K562 (cell line): ENCODE measurements around the gene LINS1. TPM values are rescaled to one million over a fixed set of nuclear protein-coding genes. Genes with fewer than 3 reads are reported as not detected.

Experiments used
- ATAC-seq: fragments of 200-7000 bp; cut with Tn5 transposase; 3 replicates; pipeline ENCODE4 v1.9.1; 2020; ENCODE audit warnings: moderate library complexity
- BruUV-seq: library from RNA; stranded (reverse); fragments of 400-500 nt; replicated peaks from 2 replicates; lab custom pipeline; 2021; lab: Mats Ljungman, UMichigan
- CTCF ChIA-PET: fragments of 300-600 bp; formaldehyde crosslinking; extraction: SDS; loops from one replicate; lab custom pipeline; 2021; ENCODE audit warnings: low intra/inter-chr PET ratio; lab: Yijun Ruan, JAX
- POLR2A ChIA-PET: fragments of 300-600, 350-650 bp; sonication (Branson Sonifier 250); formaldehyde crosslinking; extraction: SDS; loops from one replicate; lab custom pipeline; 2021; ENCODE audit warnings: antibody characterized with exemption, inconsistent platforms; lab: Yijun Ruan, JAX
- DNase-seq, 4 experiments: peaks; one replicate each; pipeline versions ENCODE4 v3.0.0 to v3.0.0-alpha.2; 2011 to 2018; ENCODE audit warnings: low spot score in 3 of 4, mixed read lengths in 3 of 4; ENCODE audit errors: extremely low read depth in 1 of 4
- FAIRE-seq: peaks from 2 replicates; lab custom pipeline; 2011; peaks lifted over from hg19 to GRCh38; lab: Jason Lieb, UNC
- H2AFZ ChIP-seq: 2 replicates; pipeline ENCODE4 v1.6.0; 2011; ENCODE audit warnings: low read depth, low read length, control low read depth, inconsistent platforms
- H3K27ac ChIP-seq: fragments of 200-600 bp; 3 replicates; pipeline ENCODE4 v1.8.0; 2011; ENCODE audit warnings: low read depth, mild to moderate bottlenecking, control low read depth, inconsistent platforms, low read length, moderate library complexity, mixed read lengths; ENCODE audit errors: extremely low read depth
- H3K27me3 ChIP-seq, 2 experiments: fragments of 300-600 bp in 1 of 2; 2 replicates in 1 of 2; 3 replicates in 1 of 2; pipeline versions ENCODE4 v1.6.0 to v1.8.0; 2011; ENCODE audit warnings: inconsistent platforms in 2 of 2, low read length in 2 of 2, mild to moderate bottlenecking in 1 of 2, mixed read lengths in 1 of 2, moderate library complexity in 1 of 2; ENCODE audit not compliant: control insufficient read depth in 2 of 2, insufficient read depth in 2 of 2
- H3K36me3 ChIP-seq: fragments of 300-600 bp; 3 replicates; pipeline ENCODE4 v1.8.0; 2011; ENCODE audit warnings: mild to moderate bottlenecking, low read length, inconsistent platforms; ENCODE audit not compliant: control insufficient read depth, insufficient read depth
- H3K4me1 ChIP-seq, 2 experiments: fragments of 200-600 bp in 1 of 2; replicated peaks in 1 of 2; 2 replicates in 1 of 2; 3 replicates in 1 of 2; pipeline versions ENCODE4 v1.5.1 to v1.8.0; 2011; ENCODE audit warnings: inconsistent platforms in 2 of 2, low read length in 2 of 2, mild to moderate bottlenecking in 1 of 2, mixed read lengths in 1 of 2, moderate library complexity in 1 of 2; ENCODE audit not compliant: control insufficient read depth in 2 of 2, insufficient read depth in 2 of 2
- H3K4me2 ChIP-seq: 2 replicates; pipeline ENCODE4 v1.6.1; 2011; ENCODE audit warnings: low read length, control low read depth, inconsistent platforms, mixed read lengths; ENCODE audit not compliant: insufficient read depth
- H3K4me3 ChIP-seq: fragments of 200-600 bp; sonication (generic), shearing (Covaris generic); 2 replicates; pipeline ENCODE4 v1.5.1; 2016; ENCODE audit warnings: control low read depth, inconsistent platforms
- H3K79me2 ChIP-seq: fragments of 200-600 bp; 3 replicates; pipeline ENCODE4 v1.8.0; 2011; ENCODE audit warnings: low read length, inconsistent platforms; ENCODE audit not compliant: control insufficient read depth, insufficient read depth
- H3K9ac ChIP-seq, 2 experiments: 2 replicates each; pipeline versions ENCODE4 v1.6.0 to v1.6.1; 2011; ENCODE audit warnings: low read depth in 2 of 2, low read length in 2 of 2, control low read depth in 1 of 2, inconsistent platforms in 1 of 2, mild to moderate bottlenecking in 1 of 2, mixed read lengths in 1 of 2; ENCODE audit not compliant: insufficient read depth in 1 of 2
- H3K9me1 ChIP-seq: one replicate; pipeline ENCODE4 v1.6.0; 2011; ENCODE audit warnings: inconsistent platforms, mild to moderate bottlenecking, low read length, moderate library complexity; ENCODE audit not compliant: control insufficient read depth, insufficient read depth
- H3K9me3 ChIP-seq: replicated peaks from 2 replicates; pipeline ENCODE4 v1.5.1; 2011; ENCODE audit warnings: low read depth, low read length, inconsistent platforms; ENCODE audit not compliant: control insufficient read depth, insufficient read depth
- H4K20me1 ChIP-seq: replicated peaks from 2 replicates; pipeline ENCODE4 v1.6.1; 2011; ENCODE audit warnings: low read length, inconsistent platforms, mixed read lengths; ENCODE audit not compliant: control insufficient read depth, insufficient read depth
- CREBBP ChIP-seq: IDR thresholded peaks from one replicate; pipeline ENCODE4 v1.6.1; 2012; ENCODE audit warnings: low read depth, mild to moderate bottlenecking, control low read depth, inconsistent platforms, low read length
- ESRRA ChIP-seq: fragments of 450-650 bp; IDR thresholded peaks from 2 replicates; pipeline ENCODE4 v1.6.1; 2014; ENCODE audit warnings: low read depth, mild to moderate bottlenecking, moderate library complexity, borderline replicate concordance
- FUS ChIP-seq: fragments of 200-400 bp; formaldehyde crosslinking; optimal IDR thresholded peaks from 2 replicates; pipeline ENCODE3; 2017; ENCODE audit warnings: low read depth, low read length
- MLLT1 ChIP-seq, 2 experiments: fragments of 450-650 bp; IDR thresholded peaks; 2 replicates each; pipeline ENCODE4 v1.6.1; 2016
- NFE2 ChIP-seq: IDR thresholded peaks from 2 replicates; pipeline ENCODE4 v1.6.1; 2014; ENCODE audit warnings: antibody characterized with exemption, low read depth
- PRPF4 ChIP-seq: fragments of 200-400 bp; formaldehyde crosslinking; IDR thresholded peaks from one replicate; pipeline ENCODE4 v1.6.1; 2017; ENCODE audit warnings: low read length, low read depth, mild to moderate bottlenecking; ENCODE audit not compliant: insufficient read depth, poor library complexity, severe bottlenecking
- SMAD4 ChIP-seq: fragments of 250-450 bp; sonication (Bioruptor Pico); conservative IDR thresholded peaks from 2 replicates; pipeline ENCODE4 v1.8.0; 2021; ENCODE audit warnings: inconsistent platforms, mild to moderate bottlenecking, moderate library complexity
- SUPT5H ChIP-seq: fragments of 450-650 bp; IDR thresholded peaks from 2 replicates; pipeline ENCODE4 v1.6.1; 2016
- TOE1 ChIP-seq, 2 experiments: fragments of 450-650 bp in 1 of 2; sonication (generic) in 1 of 2; formaldehyde crosslinking in 1 of 2; IDR thresholded peaks; 2 replicates each; pipeline versions ENCODE4 v1.7.1 to v1.8.0; 2016 to 2022; ENCODE audit warnings: borderline replicate concordance in 2 of 2, mild to moderate bottlenecking in 2 of 2, antibody characterized with exemption in 1 of 2, inconsistent platforms in 1 of 2, low read depth in 1 of 2, missing genetic modification reagents in 1 of 2, moderate library complexity in 1 of 2
- WGBS: fragments of 100-300 bp; shearing (Covaris generic); methylation state at CpG from one replicate; pipeline ENCODE4 v1.1.6; 2016; ENCODE audit warnings: low coverage, mixed read lengths; ENCODE audit not compliant: insufficient coverage; ENCODE audit errors: missing lambda C conversion rate; 5-methylcytosine and 5-hydroxymethylcytosine counted together
- in situ Hi-C: fragments of 300-500 bp; cut with MboI; formaldehyde crosslinking; loops from 4 replicates; pipeline ENCODE4 v1.15.0; 2018; ENCODE audit warnings: inconsistent platforms, mixed read lengths
- intact Hi-C: fragments of 100-400 bp; cut with micrococcal nuclease; formaldehyde crosslinking; loops from 2 replicates; pipeline ENCODE4 v1.14.2; 2022
- polyA plus RNA-seq, 8 experiments: library from polyadenylated mRNA; depleted of rRNA in 4 of 8; stranded (reverse) in 5 of 8; unstranded in 3 of 8; fragments of >200 nt; fragmentation: Nextera tagmentation in 2 of 8; fragmentation: Illumina TruSeq in 1 of 8; extraction: Ambion mirVana in 2 of 8; extraction: Trizol in 1 of 8; gene quantifications; 2 replicates each; pipeline versions ENCODE4 v1.2.1 to v1.2.3, GENCODE V29; 2011 to 2014; ENCODE audit warnings: inconsistent platforms in 1 of 8, missing spikeins in 1 of 8
- total RNA-seq, 7 experiments: library from RNA; depleted of rRNA in 6 of 7; stranded (reverse); fragments of >200 nt in 6 of 7; fragmentation: Illumina TruSeq in 2 of 7; extraction: Trizol in 2 of 7; gene quantifications; 2 replicates each; pipeline versions ENCODE4 v1.2.1 to v1.2.3, GENCODE V29; 2011 to 2021; ENCODE audit warnings: low replicate concordance in 1 of 7
- TF ChIP-seq, protein P1 (sequence below): fragments of 250-450 bp; sonication (Bioruptor Pico); IDR thresholded peaks from 2 replicates; pipeline ENCODE4 v1.8.0; 2022; ENCODE audit warnings: moderate library complexity, mild to moderate bottlenecking, inconsistent platforms
- TF ChIP-seq, protein P2 (sequence below): fragments of 250-450 bp; sonication (Bioruptor Pico); IDR thresholded peaks from 2 replicates; pipeline ENCODE4 v1.4.0; 2020; ENCODE audit warnings: mild to moderate bottlenecking, moderate library complexity

The LINS1 gene
- total and polyA plus RNA-seq, 9 of the 15 experiments (the other 6 are each of a cell fraction or from before 2014, with no cell fraction given) = 15.4 to 31.4 (median 24.6) TPM

DNA sequence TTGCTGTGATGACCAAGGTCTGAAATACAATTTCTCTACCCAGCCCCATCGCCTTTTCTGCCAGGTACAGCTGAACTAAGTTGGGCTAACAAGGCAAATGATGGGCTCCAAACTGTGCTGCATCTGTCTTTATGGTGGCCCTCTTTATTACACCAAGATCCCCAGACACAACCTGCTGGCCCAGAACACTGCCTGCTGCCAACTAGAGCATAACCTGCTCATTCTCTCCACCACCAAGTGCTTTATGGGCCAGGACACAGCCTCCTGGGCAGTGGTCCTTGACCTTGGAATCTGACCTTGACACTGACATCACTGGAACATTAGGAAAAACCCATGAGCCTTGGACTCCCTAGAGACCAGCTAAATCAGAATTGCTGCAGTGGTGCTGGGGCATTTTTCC lies 3.3 kb downstream of the LINS1 start:
- H3K27ac ChIP-seq = peak overlapping the region; percentile 71
- WGBS = 70% methylated on average over 1 of the region's 1 CpG
- peak overlapping the region; percentile 34 for H3K4me2 ChIP-seq
- ATAC-seq = no peak
- ChIA-PET POLR2A (interaction anchor here (0.7 kb wide), 1 partner anchor 10 kb away, joined by 4 read pairs; no protein-coding TSS in a partner anchor), CTCF (no interaction called here)
- peak in 1 of 4 experiments; percentile 4 for DNase-seq
- H3K4me1 ChIP-seq = peaks cover 11 to 40% of the 10 kb centered on the region in 2 experiments
- H3K9me1 ChIP-seq = no peaks in the 10 kb centered on the region
- H4K20me1 ChIP-seq = peaks cover 3% of the 10 kb centered on the region; the same call in 1 of the 2 replicates
- peaks cover 18% of the 10 kb centered on the region; the same call in 2 of the 3 replicates for H3K36me3 ChIP-seq
- no peaks in the 10 kb centered on the region for H3K9me3 ChIP-seq
- BruUV-seq = no TSS peak
- peak overlapping the region; percentile 52 to 54; a peak in 3 of 4 replicates for H3K9ac ChIP-seq
- H3K27me3 ChIP-seq = no peaks in the 10 kb centered on the region
- H2AFZ ChIP-seq = no peak overlapping the region
- no peak overlapping the region for H3K4me3 ChIP-seq
- in situ Hi-C loops = no loop called here
- peak; percentile 26 for FAIRE-seq
- H3K79me2 ChIP-seq = peaks cover 97% of the 10 kb centered on the region
- TF ChIP-seq, protein P1, sequence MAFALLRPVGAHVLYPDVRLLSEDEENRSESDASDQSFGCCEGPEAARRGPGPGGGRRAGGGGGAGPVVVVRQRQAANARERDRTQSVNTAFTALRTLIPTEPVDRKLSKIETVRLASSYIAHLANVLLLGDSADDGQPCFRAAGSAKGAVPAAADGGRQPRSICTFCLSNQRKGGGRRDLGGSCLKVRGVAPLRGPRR = no peak
- TF ChIP-seq ESRRA = peak; percentile 77
- no peak for TF ChIP-seq SUPT5H
- no peak for TF ChIP-seq NFE2
- TF ChIP-seq FUS = no peak
- intact Hi-C loops = no loop called here

GRCh38 chr15:100597862-100598261 lies 4.1 kb downstream of the LINS1 start:
- H3K9me3 ChIP-seq = no peaks in the 10 kb centered on the region
- H3K9me1 ChIP-seq = no peaks in the 10 kb centered on the region
- H3K27ac ChIP-seq = peak overlapping the region; percentile 71
- peaks cover 3% of the 10 kb centered on the region; the same call in 1 of the 2 replicates for H4K20me1 ChIP-seq
- peak overlapping the region; percentile 70 for H3K4me2 ChIP-seq
- peaks cover 24% of the 10 kb centered on the region; the same call in 2 of the 3 replicates for H3K36me3 ChIP-seq
- CTCF ChIA-PET = no interaction called here
- intact Hi-C loops = no loop called here
- no peak overlapping the region for H2AFZ ChIP-seq
- FAIRE-seq (no peak), DNase-seq (no peak), ATAC-seq (no peak)
- in situ Hi-C loops = no loop called here
- WGBS = 23% methylated on average over 3 of the region's 3 CpGs
- BruUV-seq = no TSS peak
- H3K9ac ChIP-seq = peak overlapping the region in 1 of 2 experiments; percentile 52; a peak in 2 of 4 replicates
- H3K4me3 ChIP-seq = no peak overlapping the region
- POLR2A ChIA-PET = interaction anchor here (0.7 kb wide), 1 partner anchor 10 kb away, joined by 4 read pairs; no protein-coding TSS in a partner anchor
- H3K79me2 ChIP-seq = peaks cover 97% of the 10 kb centered on the region
- H3K27me3 ChIP-seq = no peaks in the 10 kb centered on the region
- H3K4me1 ChIP-seq = peaks cover 11 to 41% of the 10 kb centered on the region in 2 experiments
- TF ChIP-seq CREBBP (no peak), TOE1 (IDR thresholded peaks at IDR 0.05; ENCODE audit: borderline replicate concordance) (no peak), TOE1 (CRISPR knock-in tag; IDR thresholded peaks at IDR 0.05; ENCODE audit: borderline replicate concordance, low read depth) (no peak), PRPF4 (no peak), MLLT1 (IDR thresholded peaks at IDR 0.05) (no peak), SMAD4 (CRISPR knock-in tag) (no peak)
- TF ChIP-seq, protein P2, sequence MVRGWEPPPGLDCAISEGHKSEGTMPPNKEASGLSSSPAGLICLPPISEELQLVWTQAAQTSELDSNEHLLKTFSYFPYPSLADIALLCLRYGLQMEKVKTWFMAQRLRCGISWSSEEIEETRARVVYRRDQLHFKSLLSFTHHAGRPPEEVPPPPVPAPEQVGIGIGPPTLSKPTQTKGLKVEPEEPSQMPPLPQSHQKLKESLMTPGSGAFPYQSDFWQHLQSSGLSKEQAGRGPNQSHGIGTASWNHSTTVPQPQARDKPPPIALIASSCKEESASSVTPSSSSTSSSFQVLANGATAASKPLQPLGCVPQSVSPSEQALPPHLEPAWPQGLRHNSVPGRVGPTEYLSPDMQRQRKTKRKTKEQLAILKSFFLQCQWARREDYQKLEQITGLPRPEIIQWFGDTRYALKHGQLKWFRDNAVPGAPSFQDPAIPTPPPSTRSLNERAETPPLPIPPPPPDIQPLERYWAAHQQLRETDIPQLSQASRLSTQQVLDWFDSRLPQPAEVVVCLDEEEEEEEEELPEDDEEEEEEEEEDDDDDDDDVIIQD = no peak
